ENCODE measurements around the gene CAPN15.

DNA sequence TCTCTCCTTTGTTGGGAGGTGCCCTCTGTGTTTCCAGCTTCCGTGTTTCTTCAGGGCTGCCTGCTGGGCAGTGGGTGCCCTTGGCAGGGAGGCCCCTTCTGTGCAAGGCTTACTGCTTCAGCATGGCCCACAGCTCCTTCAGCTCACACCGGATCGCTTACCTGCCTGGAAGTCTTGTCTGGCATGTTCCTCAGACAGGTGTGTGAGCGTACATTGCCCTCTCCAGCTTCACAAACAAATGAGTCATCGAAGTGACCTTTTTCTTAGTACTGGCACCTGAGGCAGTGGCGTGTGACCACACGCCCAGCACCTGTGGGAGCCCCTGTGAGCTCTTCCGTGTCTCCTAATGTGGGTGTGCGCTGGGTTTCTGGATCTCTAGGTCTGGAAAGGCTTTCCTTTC is 65.9 kb downstream of the CAPN15 start:
- no peak for TF ChIP-seq EZH2 (IDR thresholded peaks at IDR 0.05; ENCODE audit: borderline replicate concordance, low read depth, low read length, poor library complexity, severe bottlenecking)
- TF ChIP-seq, protein P1, sequence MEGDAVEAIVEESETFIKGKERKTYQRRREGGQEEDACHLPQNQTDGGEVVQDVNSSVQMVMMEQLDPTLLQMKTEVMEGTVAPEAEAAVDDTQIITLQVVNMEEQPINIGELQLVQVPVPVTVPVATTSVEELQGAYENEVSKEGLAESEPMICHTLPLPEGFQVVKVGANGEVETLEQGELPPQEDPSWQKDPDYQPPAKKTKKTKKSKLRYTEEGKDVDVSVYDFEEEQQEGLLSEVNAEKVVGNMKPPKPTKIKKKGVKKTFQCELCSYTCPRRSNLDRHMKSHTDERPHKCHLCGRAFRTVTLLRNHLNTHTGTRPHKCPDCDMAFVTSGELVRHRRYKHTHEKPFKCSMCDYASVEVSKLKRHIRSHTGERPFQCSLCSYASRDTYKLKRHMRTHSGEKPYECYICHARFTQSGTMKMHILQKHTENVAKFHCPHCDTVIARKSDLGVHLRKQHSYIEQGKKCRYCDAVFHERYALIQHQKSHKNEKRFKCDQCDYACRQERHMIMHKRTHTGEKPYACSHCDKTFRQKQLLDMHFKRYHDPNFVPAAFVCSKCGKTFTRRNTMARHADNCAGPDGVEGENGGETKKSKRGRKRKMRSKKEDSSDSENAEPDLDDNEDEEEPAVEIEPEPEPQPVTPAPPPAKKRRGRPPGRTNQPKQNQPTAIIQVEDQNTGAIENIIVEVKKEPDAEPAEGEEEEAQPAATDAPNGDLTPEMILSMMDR (conservative IDR thresholded peaks at IDR 0.05; ENCODE audit: low read depth, low read length): no peak

All from A673 (cell line).